Measurements from ENCODE around the gene CHD2.
"Not testable (repeated sequence)": the region's sequence is repeated elsewhere in the genome, so short reads cannot be mapped to it uniquely, and the experiment has no call there.

CHD2 gene

DNA sequence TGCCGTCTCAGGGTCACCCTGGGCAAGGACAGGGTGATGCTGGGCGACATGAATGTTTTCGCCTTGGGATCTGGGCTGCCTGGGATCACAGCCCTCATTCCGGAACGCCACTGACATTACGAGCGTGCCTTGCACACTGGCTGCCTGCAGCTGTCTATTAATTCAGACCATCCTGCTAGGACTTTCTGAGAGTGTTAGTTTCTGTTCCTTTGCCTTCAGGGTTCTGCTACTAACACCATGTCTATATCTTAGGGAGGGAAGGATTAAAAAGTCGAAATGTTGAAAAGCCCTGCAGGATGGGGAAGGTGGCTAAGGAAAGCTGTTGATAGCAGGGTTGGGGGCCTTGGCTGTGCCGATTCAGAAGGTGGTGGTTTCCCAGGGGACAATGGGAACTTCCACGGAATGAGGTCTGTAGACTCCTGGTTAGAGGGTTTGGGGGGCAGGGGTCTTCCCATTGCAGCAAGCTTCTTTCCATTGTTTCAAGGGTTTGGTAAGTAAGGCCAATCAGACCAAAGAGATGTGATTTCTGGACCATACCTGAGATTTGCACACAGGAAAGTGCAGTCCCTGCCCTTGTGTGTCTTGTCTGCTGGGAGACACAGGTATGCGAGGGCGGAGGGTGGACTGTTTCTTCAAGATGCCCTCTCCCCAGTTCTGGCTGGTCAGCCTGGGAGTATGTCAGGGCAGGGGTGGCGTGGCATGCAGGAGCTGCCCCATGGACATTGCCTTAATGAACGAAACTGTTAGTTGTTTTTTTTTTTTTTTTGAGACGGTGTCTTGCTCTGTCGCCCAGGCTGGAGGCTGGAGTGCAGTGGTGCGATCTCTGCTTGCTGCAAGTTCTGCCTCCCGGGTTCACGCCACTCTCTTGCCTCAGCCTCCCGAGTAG lies 137.9 kb downstream of the CHD2 start:
- no peak for DNase-seq

DNA sequence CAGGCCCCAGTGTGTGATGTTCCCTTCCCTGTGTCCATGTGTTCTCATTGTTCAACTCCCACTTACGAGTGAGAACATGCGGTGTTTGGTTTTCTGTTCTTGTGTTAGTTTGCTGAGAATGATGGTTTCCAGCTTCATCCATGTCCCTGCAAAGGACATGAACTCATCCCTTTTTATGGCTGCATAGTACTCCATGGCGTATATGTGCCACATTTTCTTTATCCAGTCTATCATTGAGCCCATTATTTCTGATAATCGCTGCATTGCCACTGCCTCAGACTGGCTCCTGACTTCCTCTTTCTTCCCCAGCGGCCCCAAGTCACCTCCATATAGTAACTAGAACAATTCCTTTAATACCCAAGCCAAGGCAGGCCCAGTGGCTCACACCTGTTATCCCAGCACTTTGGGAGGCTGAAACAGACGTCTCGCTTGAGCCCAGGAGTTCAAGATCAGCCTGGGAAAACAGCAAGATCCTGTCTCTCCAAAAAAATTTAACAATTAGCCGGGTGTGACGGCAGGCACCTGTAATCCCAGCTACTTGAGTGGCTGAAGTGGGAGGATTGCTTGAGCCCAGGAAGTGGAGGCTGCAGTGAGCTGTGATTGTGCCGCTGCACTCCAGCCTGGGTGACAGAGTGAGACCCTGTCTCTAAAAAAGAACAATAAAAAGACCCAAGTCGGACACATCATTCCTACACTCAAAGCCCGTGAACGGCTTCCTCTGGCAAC lies 139.6 kb downstream of the CHD2 start:
- not testable (repeated sequence) for DNase-seq

GRCh38 chr15:93040288-93041158 lies 140.4 kb downstream of the CHD2 start:
- DNase-seq = no peak

DNA sequence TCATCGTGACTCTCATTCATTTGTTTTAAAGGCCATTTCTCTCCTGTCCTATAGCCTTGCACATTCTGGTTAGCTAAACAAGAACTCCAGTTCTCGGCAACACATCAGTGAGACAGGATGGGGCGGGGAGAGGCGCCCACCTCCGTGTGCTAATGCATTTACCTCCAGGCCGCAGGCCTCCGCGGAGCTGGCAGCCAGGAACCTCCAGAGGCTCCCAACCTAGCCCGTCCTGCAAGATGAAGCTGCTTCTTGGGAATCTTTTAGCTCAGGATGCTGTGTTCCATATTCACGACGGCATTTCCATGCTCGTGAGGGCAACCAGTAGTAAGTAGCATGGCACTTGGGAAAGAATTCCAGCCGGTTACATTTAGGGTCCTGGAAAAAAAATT lies 141.0 kb downstream of the CHD2 start:
- no peak for DNase-seq

DNA sequence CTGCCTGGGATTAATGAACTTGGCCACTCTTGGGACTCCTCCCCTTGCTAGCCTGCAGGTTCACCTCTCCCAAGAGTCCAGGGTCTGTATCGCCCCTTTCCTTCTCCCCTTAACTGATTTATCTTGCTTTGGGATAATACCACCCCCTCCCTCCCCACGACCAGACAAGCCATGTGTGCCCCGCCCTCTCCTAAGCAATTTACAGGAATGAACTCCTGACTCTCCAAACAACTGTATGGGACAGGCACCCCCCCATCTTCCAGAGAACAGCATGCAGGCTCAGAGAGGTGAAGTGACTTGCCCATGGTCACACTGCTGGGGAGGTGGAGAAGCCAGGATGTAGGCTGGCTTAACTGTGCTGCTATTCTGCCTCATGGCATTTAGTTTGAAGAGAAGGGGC lies 142.1 kb downstream of the CHD2 start:
- no peak for DNase-seq

DNA sequence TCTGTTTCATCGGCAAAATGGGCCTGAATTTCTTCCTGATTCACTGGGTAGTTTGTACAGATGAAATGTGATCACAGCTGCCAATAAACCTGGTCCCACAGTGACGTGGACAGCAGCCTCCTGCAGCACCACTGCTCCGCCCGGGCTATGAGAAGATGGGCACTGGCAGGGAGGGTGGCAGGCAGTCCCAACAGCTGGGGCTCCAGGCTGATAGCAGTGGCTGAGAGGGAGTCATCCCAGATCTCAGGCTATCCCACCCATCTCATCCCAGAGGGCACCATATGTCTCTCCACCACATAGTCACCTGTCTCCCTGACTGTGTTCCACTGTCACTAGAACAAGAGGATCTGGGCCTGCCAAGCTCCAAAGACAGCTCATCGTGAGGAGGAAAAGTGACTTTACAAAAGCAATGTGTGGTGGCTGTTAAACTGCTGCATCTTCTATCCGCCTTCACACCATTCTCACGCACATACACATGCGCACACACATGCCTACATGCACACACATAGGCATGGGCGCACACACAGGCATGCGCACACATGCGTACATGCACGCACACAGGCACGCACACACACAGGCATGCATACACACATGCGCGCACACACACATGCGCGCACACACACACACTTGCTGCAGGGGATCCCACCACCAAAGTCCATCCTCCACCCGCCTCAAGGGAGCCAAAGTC lies 142.7 kb downstream of the CHD2 start:
- peak; percentile 42 for DNase-seq

DNA sequence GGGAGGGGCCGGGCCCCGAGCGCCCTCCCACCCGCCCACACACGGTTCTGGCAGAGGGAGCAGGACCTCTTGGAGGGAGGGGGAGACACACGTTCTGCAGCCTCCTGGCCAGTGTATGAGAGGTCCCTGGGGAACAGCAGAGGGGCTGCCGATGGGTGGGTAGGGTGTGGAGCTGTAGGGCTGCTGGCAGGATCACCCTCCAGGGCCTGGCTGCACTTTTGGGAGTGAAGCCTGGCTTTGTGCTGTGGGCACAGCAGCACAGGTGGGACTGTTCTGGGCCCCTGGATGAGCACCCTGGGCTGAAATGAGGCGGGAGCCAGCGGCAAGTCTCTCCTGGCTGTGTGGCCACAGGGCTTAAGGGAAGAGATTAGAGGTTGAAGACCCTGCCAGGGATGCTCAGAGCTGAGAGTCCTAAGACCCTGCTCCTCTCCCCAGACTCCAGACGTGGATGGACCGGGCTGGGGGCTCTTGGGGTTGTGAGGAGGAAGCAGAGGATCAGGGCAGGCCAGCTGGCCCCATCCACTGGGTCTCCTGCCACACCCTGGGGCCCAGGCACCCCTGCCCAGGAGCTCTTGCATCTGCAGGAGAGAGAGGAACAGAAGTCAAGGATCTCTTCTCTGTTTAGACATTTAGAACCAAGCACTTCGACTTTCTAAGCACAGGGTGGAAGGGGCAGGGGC lies 143.6 kb downstream of the CHD2 start:
- DNase-seq = no peak

DNA sequence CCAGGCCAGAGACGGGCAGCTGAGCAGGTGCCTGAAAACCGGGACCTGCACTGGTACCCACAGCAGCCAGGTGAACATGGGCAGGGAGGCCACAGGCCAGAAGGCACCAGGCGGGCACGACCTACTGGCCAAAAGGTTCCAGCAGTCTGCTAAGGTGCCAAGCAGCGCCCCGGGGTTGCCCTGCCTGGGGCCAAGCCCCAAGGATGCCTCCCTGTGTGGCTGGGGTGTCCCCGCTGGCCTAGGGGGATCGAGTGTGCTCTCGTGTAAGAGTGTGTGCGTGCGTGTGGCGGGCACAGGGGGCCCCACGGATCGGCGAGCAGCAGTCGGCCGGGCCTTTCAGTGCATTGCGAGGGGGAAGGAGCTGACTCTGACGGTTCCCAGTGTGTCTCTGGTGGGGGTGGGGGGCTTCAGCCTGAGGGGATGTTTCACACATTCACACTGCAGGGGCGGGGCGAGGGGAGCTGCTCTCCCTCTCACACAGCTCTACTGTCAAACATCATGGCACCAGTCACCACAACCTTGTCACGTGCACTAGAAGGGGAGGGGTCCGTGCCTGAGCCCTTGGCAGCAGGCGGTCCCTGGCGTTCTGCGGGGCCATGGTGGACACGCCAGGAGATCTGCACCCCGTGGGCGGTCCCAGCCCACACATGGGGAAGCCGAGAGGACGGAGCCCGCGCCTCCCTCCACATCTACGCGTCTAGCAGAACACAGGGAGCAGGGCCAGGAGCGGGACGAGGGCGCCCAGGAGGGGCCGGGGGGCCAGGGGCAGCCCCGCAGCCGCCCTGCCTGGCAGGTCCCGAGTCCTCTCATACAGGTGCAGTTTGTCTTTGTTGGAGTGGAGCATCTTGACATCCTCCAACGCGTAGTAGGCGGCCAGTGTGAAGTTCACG lies 144.4 kb downstream of the CHD2 start:
- DNase-seq = no peak

GRCh38 chr15:93045191-93045785 lies 145.2 kb downstream of the CHD2 start:
- DNase-seq = no peak

- no peak for DNase-seq
Observed at GRCh38 chr15:93046120-93046519, 146.0 kb downstream of the CHD2 start.

DNA sequence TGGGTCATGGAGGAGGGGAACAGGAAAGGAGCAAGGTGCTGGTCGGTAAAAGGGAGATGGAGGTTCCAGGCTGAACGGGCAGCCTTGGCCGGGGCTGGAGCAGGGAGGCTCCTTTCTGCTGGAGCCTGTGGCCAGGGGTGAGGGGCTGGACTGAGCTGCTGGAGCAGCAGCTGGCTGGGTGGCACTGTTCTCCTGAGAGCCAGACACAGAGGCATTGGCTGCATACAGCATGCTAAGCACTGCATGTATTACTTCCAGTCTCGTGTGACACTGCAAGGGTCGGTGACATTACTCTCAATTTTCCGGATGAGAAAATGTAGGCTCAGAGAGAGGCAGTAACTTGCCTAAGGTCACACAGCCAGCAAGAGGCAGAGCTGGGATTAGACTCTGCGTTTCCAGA lies 146.6 kb downstream of the CHD2 start:
- DNase-seq = no peak

DNA sequence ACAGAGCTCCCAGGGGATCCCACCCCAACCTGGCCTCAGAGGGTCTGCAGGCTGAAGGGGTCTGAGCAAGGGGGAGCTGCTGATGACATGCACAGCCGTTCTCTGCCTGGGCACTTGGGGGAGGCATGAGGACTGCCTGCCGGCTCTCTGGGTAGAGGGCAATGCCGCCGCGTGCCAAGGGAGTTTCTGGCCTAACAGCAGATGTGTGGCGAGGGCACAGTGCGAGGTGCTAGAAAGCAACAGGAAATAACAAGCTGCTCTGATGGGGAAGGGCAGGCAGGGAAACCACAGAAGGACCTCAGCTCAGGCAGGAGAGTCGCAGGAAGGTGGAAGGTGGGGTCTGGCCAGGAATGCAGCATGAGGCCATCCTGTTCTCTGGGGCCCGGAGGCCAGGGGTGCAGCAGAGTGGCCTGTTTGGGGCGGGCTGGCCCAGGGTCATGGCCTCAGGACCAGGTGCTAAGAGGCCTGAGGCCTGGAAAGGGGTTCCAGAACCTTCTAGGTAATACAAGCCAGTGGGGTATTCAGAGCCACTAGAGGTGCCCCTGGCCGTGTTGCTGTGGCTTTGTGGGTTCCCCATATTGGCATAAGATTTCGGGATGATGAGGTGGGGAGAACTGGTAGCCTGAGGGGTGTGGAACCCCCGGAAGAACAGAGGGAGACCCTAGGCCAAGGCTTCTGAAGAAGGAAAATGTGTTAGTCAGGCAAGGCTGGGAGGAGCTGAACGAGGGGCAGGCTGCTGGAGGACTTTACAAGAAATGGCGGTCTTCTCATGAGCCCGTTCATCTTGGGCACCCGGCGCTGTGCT lies 147.7 kb downstream of the CHD2 start:
- no peak for DNase-seq

GRCh38 chr15:93048426-93048721 lies 148.2 kb downstream of the CHD2 start:
- DNase-seq = no peak

DNA sequence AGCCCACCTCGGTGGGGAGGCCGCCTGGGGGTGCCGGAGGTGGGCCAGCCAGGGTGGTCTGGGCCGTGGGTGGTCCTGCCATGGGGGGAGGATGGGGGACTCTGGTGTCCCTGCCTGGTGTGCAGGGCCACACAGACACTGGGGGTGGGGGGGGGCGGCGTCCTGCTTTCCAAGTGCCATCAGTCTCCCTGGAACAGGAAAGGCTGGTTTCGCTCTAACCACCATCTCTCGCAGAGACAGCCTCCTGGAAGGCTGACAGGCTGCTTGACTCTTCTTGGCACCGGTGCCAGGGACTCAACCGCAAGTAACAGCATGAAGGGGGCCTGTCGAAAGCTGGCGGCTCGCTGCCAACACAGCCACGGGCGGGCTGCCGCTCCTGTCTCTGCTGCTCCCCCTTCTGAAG lies 148.6 kb downstream of the CHD2 start:
- DNase-seq = peak; percentile 65

DNA sequence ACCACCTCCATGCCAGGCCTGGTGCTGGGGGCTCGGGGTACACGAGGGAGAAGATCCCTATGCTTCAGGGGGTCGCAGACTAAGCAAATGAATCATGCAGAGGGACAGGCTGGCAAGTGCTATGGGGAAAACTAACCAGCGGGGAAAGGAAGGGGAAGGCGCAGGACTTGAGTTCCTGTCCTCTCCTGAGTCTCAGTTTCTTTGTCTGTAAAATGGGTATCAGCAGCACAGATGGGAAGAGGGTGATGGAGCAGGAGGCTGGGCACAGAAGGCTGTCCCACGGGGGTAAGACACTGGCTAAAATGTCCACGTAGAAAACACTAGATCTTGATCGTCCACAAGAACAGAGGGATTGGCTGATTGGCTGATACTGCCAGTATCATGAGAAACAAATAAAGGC lies 149.1 kb downstream of the CHD2 start:
- DNase-seq = no peak

GRCh38 chr15:93049914-93050578 lies 149.9 kb downstream of the CHD2 start:
- DNase-seq = no peak

DNA sequence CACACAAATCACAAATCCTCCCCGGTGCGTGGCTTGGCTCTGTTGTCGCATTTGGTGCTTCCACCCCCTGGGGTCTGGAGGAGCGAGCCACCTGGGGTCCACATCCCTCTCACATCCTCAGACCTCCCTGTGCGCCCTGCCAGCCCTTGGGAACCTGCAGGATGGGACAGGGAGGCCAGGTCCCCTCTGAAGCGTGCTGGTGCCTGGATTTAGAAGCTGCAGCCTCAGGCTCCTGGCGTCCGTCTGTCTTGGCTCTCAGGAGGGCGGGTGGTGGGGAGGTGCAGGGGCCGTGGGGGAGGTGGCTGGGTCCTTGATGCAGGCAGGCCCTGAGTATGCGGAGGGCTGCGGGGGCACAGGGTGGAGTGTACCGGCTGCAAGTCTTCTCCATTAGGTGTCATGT lies 150.5 kb downstream of the CHD2 start:
- DNase-seq = no peak

- no peak for DNase-seq
Observed at GRCh38 chr15:93051236-93052089, 151.3 kb downstream of the CHD2 start.
